ENCODE data around the gene RPTOR.

DNA sequence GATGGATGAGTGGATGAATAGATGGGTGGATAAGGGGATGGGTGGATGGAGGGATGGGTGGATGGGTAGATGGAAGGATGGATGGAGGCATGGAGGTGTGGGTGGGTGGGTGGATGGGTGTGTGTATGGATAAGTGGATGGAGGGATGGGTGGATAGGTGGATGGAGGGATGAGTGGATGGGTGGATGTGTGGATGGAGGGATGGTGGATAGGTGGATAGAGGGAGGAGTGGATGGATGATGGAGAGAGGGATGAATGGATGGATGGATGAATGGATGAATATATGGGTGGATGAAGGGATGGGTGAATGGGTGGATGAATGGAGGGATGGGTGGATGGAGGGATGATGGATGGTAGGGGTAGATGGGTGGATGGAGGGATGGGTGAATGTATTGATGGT is 40.7 kb upstream of the RPTOR start:
- TF ChIP-seq POLR2A (IDR thresholded peaks at IDR 0.05; ENCODE audit: low read depth) (no peak), POLR2AphosphoS5 (IDR thresholded peaks at IDR 0.05) (no peak), EP300 (IDR thresholded peaks at IDR 0.05) (no peak)
- TF ChIP-seq, protein P1, sequence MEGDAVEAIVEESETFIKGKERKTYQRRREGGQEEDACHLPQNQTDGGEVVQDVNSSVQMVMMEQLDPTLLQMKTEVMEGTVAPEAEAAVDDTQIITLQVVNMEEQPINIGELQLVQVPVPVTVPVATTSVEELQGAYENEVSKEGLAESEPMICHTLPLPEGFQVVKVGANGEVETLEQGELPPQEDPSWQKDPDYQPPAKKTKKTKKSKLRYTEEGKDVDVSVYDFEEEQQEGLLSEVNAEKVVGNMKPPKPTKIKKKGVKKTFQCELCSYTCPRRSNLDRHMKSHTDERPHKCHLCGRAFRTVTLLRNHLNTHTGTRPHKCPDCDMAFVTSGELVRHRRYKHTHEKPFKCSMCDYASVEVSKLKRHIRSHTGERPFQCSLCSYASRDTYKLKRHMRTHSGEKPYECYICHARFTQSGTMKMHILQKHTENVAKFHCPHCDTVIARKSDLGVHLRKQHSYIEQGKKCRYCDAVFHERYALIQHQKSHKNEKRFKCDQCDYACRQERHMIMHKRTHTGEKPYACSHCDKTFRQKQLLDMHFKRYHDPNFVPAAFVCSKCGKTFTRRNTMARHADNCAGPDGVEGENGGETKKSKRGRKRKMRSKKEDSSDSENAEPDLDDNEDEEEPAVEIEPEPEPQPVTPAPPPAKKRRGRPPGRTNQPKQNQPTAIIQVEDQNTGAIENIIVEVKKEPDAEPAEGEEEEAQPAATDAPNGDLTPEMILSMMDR (IDR thresholded peaks at IDR 0.05) = no peak

Measured in esophagus muscularis mucosa (tissue), 4 donors.